Measurements from ENCODE around the gene SUFU. TPM values are rescaled to one million over a fixed set of nuclear protein-coding genes. Genes with fewer than 3 reads are reported as not detected.

SUFU gene
- total and polyA plus RNA-seq, 2 of the 13 experiments (the other 11 are each of a cell fraction or from before 2014, with no cell fraction given) = 2.9 to 5.5 TPM

DNA sequence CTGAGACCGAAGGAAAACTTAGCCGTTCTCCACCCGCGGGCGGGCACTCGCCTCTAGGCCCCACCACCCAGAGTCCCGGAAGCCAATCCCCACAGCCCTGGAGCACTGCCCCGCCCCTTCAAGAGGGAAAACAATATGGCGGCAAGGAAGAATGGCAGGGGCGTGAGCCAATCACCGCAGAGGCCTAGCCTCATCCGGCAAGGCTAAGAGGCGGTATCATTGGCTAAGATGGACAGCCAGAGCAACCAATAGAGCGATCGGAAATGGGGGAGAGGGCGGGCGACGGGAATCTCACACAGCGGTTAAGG is 1.8 kb upstream of the SUFU start (continued):
- TF ChIP-seq, protein P1, sequence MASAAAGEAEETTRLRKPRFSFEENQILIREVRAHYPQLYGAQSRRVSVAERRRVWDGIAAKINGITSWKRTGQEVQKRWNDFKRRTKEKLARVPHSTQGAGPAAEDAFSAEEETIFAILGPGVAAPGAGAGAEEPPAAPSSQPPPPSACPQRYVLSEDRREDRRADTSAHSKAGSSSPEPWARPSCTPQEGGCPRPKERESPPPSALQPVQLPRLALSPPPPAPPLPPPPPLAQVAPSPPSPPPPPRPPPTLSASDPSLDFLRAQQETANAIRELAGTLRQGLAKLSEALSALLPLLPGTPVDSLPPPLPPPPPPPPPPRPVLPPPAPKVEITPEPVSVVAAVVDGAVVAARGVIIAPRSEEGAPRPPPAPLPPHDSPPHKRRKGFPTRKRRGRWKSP (CRISPR knock-in tag; IDR thresholded peaks at IDR 0.05) = peak; percentile 19; the same call in 1 of the 2 replicates
- TF ChIP-seq, protein P2, sequence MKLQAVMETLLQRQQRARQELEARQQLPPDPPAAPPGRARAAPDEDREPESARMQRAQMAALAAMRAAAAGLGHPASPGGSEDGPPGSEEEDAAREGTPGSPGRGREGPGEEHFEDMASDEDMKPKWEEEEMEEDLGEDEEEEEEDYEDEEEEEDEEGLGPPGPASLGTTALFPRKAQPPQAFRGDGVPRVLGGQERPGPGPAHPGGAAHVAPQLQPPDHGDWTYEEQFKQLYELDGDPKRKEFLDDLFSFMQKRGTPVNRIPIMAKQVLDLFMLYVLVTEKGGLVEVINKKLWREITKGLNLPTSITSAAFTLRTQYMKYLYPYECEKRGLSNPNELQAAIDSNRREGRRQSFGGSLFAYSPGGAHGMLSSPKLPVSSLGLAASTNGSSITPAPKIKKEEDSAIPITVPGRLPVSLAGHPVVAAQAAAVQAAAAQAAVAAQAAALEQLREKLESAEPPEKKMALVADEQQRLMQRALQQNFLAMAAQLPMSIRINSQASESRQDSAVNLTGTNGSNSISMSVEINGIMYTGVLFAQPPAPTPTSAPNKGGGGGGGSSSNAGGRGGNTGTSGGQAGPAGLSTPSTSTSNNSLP (IDR thresholded peaks at IDR 0.05; ENCODE audit: low read depth, low read length) = no peak
- TF ChIP-seq MAFK (conservative IDR thresholded peaks at IDR 0.05 in 1 of 2, IDR thresholded peaks at IDR 0.05 in 1 of 2; ENCODE audit: low read length in 2 of 2) = no peak
- TF ChIP-seq ZNF484 (CRISPR knock-in tag; IDR thresholded peaks at IDR 0.05; ENCODE audit: borderline replicate concordance, low read depth) = no peak
- TF ChIP-seq NFYB (CRISPR knock-in tag; IDR thresholded peaks at IDR 0.05) = peak; percentile 96
- no peak for TF ChIP-seq NFRKB (IDR thresholded peaks at IDR 0.05)
- no peak for TF ChIP-seq ZFX (CRISPR knock-in tag; IDR thresholded peaks at IDR 0.05; ENCODE audit: low read depth)
- no peak for TF ChIP-seq MTA1 (CRISPR knock-in tag; IDR thresholded peaks at IDR 0.05; ENCODE audit: borderline replicate concordance)
- TF ChIP-seq KLF16 (CRISPR knock-in tag; IDR thresholded peaks at IDR 0.05) = no peak
- TF ChIP-seq, protein P3, sequence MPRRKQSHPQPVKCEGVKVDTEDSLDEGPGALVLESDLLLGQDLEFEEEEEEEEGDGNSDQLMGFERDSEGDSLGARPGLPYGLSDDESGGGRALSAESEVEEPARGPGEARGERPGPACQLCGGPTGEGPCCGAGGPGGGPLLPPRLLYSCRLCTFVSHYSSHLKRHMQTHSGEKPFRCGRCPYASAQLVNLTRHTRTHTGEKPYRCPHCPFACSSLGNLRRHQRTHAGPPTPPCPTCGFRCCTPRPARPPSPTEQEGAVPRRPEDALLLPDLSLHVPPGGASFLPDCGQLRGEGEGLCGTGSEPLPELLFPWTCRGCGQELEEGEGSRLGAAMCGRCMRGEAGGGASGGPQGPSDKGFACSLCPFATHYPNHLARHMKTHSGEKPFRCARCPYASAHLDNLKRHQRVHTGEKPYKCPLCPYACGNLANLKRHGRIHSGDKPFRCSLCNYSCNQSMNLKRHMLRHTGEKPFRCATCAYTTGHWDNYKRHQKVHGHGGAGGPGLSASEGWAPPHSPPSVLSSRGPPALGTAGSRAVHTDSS (CRISPR knock-in tag; conservative IDR thresholded peaks at IDR 0.05) = no peak
- no peak for TF ChIP-seq ZNF121 (CRISPR knock-in tag; IDR thresholded peaks at IDR 0.05)
- TF ChIP-seq, protein P4, sequence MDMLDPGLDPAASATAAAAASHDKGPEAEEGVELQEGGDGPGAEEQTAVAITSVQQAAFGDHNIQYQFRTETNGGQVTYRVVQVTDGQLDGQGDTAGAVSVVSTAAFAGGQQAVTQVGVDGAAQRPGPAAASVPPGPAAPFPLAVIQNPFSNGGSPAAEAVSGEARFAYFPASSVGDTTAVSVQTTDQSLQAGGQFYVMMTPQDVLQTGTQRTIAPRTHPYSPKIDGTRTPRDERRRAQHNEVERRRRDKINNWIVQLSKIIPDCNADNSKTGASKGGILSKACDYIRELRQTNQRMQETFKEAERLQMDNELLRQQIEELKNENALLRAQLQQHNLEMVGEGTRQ (IDR thresholded peaks at IDR 0.05; ENCODE audit: low read depth, low read length) = no peak
- TF ChIP-seq, protein P4 (CRISPR knock-in tag; IDR thresholded peaks at IDR 0.05; ENCODE audit: borderline replicate concordance) = no peak
- TF ChIP-seq HDAC2 (CRISPR knock-in tag; IDR thresholded peaks at IDR 0.05) = no peak
- no peak for TF ChIP-seq ZNF317 (CRISPR knock-in tag; IDR thresholded peaks at IDR 0.05)
- TF ChIP-seq MBD4 (IDR thresholded peaks at IDR 0.05; ENCODE audit: borderline replicate concordance, low read length) = no peak
- TF ChIP-seq ZFP41 (CRISPR knock-in tag; IDR thresholded peaks at IDR 0.05; ENCODE audit: borderline replicate concordance) = no peak
- TF ChIP-seq CHD2 (IDR thresholded peaks at IDR 0.05; ENCODE audit: low read depth, low read length) = peak; percentile 52; the same call in 1 of the 2 replicates
- no peak; the same call in 1 of the 2 replicates for TF ChIP-seq FOSL2 (CRISPR knock-in tag; IDR thresholded peaks at IDR 0.05)
- no peak for TF ChIP-seq NBN (conservative IDR thresholded peaks at IDR 0.05)
- TF ChIP-seq TCF12 (IDR thresholded peaks at IDR 0.05) = no peak
- no peak for TF ChIP-seq TCF12 (CRISPR knock-in tag; IDR thresholded peaks at IDR 0.05)
- TF ChIP-seq, protein P5, sequence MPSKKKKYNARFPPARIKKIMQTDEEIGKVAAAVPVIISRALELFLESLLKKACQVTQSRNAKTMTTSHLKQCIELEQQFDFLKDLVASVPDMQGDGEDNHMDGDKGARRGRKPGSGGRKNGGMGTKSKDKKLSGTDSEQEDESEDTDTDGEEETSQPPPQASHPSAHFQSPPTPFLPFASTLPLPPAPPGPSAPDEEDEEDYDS (CRISPR knock-in tag; IDR thresholded peaks at IDR 0.05) = peak; percentile 53
- 0 out of 2 replicates have a peak, but pooled peaks have one; percentile 4 for TF ChIP-seq SALL2 (CRISPR knock-in tag; IDR thresholded peaks at IDR 0.05)
- no peak for TF ChIP-seq TBP (CRISPR knock-in tag; IDR thresholded peaks at IDR 0.05)
- peak; percentile 88 for TF ChIP-seq SP4 (CRISPR knock-in tag; IDR thresholded peaks at IDR 0.05)
- no peak for TF ChIP-seq EEA1 (CRISPR knock-in tag; IDR thresholded peaks at IDR 0.05; ENCODE audit: borderline replicate concordance)

Measured in HepG2 (cell line).